Tibial artery (tissue), 4 donors: Measurements from ENCODE around the gene CBLN1.

Experiments
- DNase-seq, 2 donors: peaks; one replicate each; pipeline ENCODE4 v3.0.0-alpha.2; 2019
- H3K27ac ChIP-seq, 2 donors: fragments of 200-600 bp; sonication (generic) in 1 of 2; 1 replicate in 1 of 2; 2 replicates in 1 of 2; pipeline ENCODE4 v1.5.1; 2018 to 2019; ENCODE audit warnings: mild to moderate bottlenecking in 1 of 2
- H3K27me3 ChIP-seq, 2 donors: fragments of 200-600 bp; sonication (generic) in 1 of 2; one replicate each; pipeline versions ENCODE4 v1.5.1 to v1.6.0; 2016 to 2019
- H3K36me3 ChIP-seq, 3 donors: fragments of 200-600 bp; sonication (generic) in 2 of 3; one replicate each; pipeline ENCODE4 v1.5.1; 2016 to 2019; ENCODE audit warnings: mild to moderate bottlenecking in 2 of 3
- H3K4me1 ChIP-seq, 4 donors: fragments of 200-600 bp; sonication (generic) in 2 of 4; 1 replicate in 3 of 4; 2 replicates in 1 of 4; pipeline ENCODE4 v1.5.1; 2016 to 2019
- H3K4me3 ChIP-seq, 2 donors: fragments of 200-600 bp; sonication (generic) in 1 of 2; 1 replicate in 1 of 2; 2 replicates in 1 of 2; pipeline ENCODE4 v1.5.1; 2018 to 2019; ENCODE audit warnings: mild to moderate bottlenecking in 2 of 2
- H3K9me3 ChIP-seq, 3 donors: fragments of 200-600 bp; sonication (generic) in 1 of 3; one replicate each; pipeline ENCODE4 v1.5.1; 2016 to 2019
- intact Hi-C: fragments of 100-400 bp; cut with DNase I; formaldehyde crosslinking; loops from one replicate; pipeline ENCODE4 v1.15.0; 2023; ENCODE audit warnings: low total_unique reads
- TF ChIP-seq, protein P1 (sequence below), 2 experiments: fragments of 200-600 bp in 1 of 2; fragments of 450-650 bp in 1 of 2; IDR thresholded peaks; one replicate each; pipeline ENCODE4 v1.5.1; 2017 to 2019; ENCODE audit warnings: antibody characterized with exemption in 2 of 2, mild to moderate bottlenecking in 1 of 2, moderate library complexity in 1 of 2

Gene CBLN1

GRCh38 chr16:49280105-49280741, 1.4 kb downstream of the CBLN1 start:
- Histone ChIP-seq H3K36me3 (no peaks in the 10 kb centered on the region), H3K27me3 (peaks cover 0 to 100% of the 10 kb centered on the region in 2 donors), H3K4me3 (no peak overlapping the region), H3K27ac (no peak overlapping the region), H3K9me3 (no peaks in the 10 kb centered on the region), H3K4me1 (peaks cover 0 to 64% (median 52%) of the 10 kb centered on the region in 4 donors)
- TF ChIP-seq, protein P1, sequence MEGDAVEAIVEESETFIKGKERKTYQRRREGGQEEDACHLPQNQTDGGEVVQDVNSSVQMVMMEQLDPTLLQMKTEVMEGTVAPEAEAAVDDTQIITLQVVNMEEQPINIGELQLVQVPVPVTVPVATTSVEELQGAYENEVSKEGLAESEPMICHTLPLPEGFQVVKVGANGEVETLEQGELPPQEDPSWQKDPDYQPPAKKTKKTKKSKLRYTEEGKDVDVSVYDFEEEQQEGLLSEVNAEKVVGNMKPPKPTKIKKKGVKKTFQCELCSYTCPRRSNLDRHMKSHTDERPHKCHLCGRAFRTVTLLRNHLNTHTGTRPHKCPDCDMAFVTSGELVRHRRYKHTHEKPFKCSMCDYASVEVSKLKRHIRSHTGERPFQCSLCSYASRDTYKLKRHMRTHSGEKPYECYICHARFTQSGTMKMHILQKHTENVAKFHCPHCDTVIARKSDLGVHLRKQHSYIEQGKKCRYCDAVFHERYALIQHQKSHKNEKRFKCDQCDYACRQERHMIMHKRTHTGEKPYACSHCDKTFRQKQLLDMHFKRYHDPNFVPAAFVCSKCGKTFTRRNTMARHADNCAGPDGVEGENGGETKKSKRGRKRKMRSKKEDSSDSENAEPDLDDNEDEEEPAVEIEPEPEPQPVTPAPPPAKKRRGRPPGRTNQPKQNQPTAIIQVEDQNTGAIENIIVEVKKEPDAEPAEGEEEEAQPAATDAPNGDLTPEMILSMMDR (IDR thresholded peaks at IDR 0.05), result no peak
- intact Hi-C loops, result no loop called here
- DNase-seq, result no peak

DNA sequence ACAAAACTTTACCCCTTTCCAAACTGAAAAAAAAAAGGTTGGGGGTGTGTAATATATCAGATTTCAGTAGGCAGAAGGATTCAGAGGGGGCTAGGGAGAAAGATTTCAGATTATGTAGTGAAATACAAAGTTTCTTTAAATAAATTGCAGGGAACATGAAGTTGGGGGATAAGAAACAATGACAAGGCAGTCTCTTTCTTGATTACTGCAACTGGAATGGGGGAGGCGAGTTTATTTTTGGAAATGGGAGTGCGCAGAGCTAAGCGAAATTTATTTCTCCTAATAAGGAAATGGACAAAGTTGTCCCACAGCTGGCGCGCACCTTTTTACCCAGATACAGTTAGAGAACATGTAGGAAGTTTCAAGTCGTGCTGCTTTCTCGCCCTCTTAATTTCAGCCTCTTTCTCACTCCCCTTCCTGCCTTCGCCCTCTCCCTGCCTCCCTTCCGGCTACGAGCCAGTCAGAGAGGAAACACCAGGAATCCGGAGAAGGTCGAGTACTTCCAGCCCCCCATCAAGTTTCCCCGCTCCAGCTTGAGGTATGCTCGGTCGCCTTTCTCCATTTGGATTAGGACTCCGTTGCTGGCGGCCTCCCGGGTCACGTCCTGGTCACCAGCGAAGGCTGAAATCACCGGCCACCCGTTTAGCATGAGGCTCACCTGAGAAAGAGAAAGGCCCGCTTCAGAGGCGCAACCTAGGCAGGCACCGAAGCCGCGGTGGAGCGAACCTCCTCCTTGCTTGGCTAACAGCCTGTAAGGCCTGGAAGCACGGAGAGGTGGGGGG, 2.5 kb downstream of the CBLN1 start:
- no peaks in the 10 kb centered on the region for H3K9me3 ChIP-seq
- H3K27ac ChIP-seq, result no peak overlapping the region
- TF ChIP-seq, protein P1 (IDR thresholded peaks at IDR 0.05), result no peak
- intact Hi-C loops, result no loop called here
- H3K4me3 ChIP-seq, result no peak overlapping the region
- peaks cover 0 to 100% of the 10 kb centered on the region in 2 donors for H3K27me3 ChIP-seq
- no peak for DNase-seq
- no peaks in the 10 kb centered on the region for H3K36me3 ChIP-seq
- peaks cover 0 to 64% (median 52%) of the 10 kb centered on the region in 4 donors for H3K4me1 ChIP-seq

DNA sequence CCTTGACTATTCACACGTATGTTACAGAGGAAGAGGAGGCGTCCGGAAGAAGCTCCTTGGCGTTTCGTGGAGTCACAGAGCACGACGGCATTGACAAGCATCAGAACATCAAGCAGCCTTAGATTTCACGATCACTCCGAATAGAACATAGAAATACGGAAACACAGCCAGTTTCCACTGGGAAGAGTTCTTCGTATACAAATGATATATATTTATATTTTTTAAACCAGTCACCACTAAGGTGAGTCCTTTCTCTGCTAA, 3.1 kb downstream of the CBLN1 start:
- Histone ChIP-seq H3K27me3 (peaks cover 0 to 100% of the 10 kb centered on the region in 2 donors), H3K27ac (no peak overlapping the region), H3K36me3 (no peaks in the 10 kb centered on the region), H3K9me3 (no peaks in the 10 kb centered on the region), H3K4me3 (no peak overlapping the region), H3K4me1 (peaks cover 0 to 64% (median 52%) of the 10 kb centered on the region in 4 donors)
- TF ChIP-seq, protein P1 (IDR thresholded peaks at IDR 0.05), result no peak
- intact Hi-C loops, result no loop called here
- no peak for DNase-seq

DNA sequence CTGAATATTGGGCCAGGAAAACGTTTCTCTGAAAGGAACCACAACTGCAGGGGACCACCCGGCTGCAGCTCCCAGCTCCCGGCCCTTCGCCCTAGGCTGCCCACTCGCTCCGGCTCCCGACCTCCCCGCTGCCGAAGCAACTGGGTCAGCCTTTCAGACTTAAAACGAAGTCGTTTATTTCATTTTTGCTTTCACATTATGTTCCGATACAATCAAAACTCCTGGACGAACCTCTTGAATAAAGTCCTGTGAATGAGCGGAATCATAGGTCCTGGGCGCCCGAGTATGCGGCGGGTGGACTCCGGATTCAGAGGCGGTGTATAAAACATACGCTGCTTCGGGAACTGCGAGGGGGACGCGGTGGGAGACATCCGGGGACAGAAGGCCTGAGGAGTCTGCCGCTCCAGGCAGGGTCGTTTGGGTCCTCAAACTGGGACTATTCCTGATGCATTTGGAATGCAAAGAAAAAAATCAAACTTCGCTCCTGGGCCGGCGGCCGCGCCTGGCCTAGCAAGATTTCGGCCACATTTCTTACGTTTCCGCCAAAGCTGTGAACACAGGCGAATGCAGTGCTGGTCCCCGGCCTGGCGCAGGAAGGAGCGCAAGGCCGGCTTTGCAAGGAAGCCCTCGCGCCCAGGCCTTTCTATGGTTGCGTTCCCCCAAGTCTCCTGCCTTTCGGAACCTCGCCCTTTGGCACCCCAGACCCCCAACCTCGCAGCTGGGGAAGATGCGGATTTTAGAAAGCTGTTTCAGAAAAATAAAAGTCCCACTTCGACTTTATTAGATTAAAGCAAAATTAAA, 3.7 kb downstream of the CBLN1 start:
- intact Hi-C loops, result no loop called here
- TF ChIP-seq, protein P1 (IDR thresholded peaks at IDR 0.05), result no peak
- Histone ChIP-seq H3K4me3 (peak overlapping the region in 1 of 2 donors; percentile 20), H3K27me3 (peaks cover 0 to 99% of the 10 kb centered on the region in 2 donors), H3K27ac (no peak overlapping the region), H3K4me1 (peaks cover 0 to 60% (median 48%) of the 10 kb centered on the region in 4 donors), H3K9me3 (no peaks in the 10 kb centered on the region), H3K36me3 (no peaks in the 10 kb centered on the region)
- no peak for DNase-seq

DNA sequence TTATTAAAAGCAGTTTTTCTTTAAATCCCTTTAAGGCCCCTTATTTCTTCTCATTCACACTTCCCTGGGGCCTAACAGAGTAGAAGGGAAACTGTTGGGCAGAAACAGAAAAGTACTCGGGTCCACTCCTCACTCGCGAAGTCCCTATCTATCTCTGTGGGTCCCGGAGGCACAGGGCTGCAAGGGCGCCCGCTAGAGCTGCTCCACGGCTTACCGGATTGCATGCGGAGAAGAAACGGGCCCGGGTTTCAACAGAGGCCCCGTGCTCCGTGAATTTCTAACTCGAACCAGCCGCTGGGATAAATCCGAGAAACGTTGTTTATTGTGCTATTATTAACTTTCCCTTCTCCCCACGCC, 4.3 kb downstream of the CBLN1 start:
- H3K9me3 ChIP-seq, result no peaks in the 10 kb centered on the region
- TF ChIP-seq, protein P1 (IDR thresholded peaks at IDR 0.05), result no peak
- intact Hi-C loops, result no loop called here
- H3K27ac ChIP-seq, result no peak overlapping the region
- no peak overlapping the region for H3K4me3 ChIP-seq
- peaks cover 0 to 54% (median 42%) of the 10 kb centered on the region in 4 donors for H3K4me1 ChIP-seq
- no peak for DNase-seq
- no peaks in the 10 kb centered on the region for H3K36me3 ChIP-seq
- H3K27me3 ChIP-seq, result peaks cover 0 to 99% of the 10 kb centered on the region in 2 donors
